DOHH2 (cell line): ENCODE measurements around the gene RNF144A.

Experiments used
- H3F3A ChIP-seq: fragments of 200-600 bp; sonication (generic), shearing (Covaris generic); 2 replicates; pipeline ENCODE4 v1.6.0; 2016; ENCODE audit warnings: antibody characterized with exemption, mild to moderate bottlenecking; ENCODE audit not compliant: control insufficient read depth, insufficient read depth
- H3K27ac ChIP-seq: fragments of 200-600 bp; sonication (generic); 2 replicates; pipeline ENCODE4 v1.5.1; 2014; ENCODE audit warnings: low read depth, mild to moderate bottlenecking, low read length, moderate library complexity
- H3K27me3 ChIP-seq: fragments of 200-600 bp; sonication (generic); 2 replicates; pipeline ENCODE4 v1.6.1; 2014; ENCODE audit warnings: mild to moderate bottlenecking, low read length, mixed read lengths; ENCODE audit not compliant: control insufficient read depth
- H3K36me3 ChIP-seq: fragments of 200-600 bp; sonication (generic); 2 replicates; pipeline ENCODE4 v1.6.1; 2014; ENCODE audit warnings: mild to moderate bottlenecking, low read length, moderate library complexity, mixed read lengths; ENCODE audit not compliant: control insufficient read depth
- H3K4me1 ChIP-seq: fragments of 200-600 bp; sonication (generic); 2 replicates; pipeline ENCODE4 v1.6.1; 2014; ENCODE audit warnings: mild to moderate bottlenecking, low read length, mixed read lengths; ENCODE audit not compliant: control insufficient read depth
- H3K4me2 ChIP-seq: fragments of 200-600 bp; sonication (generic); 2 replicates; pipeline ENCODE4 v1.6.0; 2014; ENCODE audit warnings: mild to moderate bottlenecking, low read length, moderate library complexity
- H3K4me3 ChIP-seq: fragments of 200-600 bp; sonication (generic); 2 replicates; pipeline ENCODE4 v1.5.1; 2014; ENCODE audit warnings: mild to moderate bottlenecking, low read length, mixed read lengths
- H3K79me2 ChIP-seq: fragments of 200-600 bp; sonication (generic); 2 replicates; pipeline ENCODE4 v1.6.1; 2014; ENCODE audit warnings: mild to moderate bottlenecking, low read length, mixed read lengths; ENCODE audit not compliant: control insufficient read depth
- H3K9me2 ChIP-seq: fragments of 200-600 bp; sonication (generic); replicated peaks from 2 replicates; pipeline ENCODE4 v1.6.1; 2014; ENCODE audit warnings: mild to moderate bottlenecking, low read length, mixed read lengths; ENCODE audit not compliant: control insufficient read depth
- H3K9me3 ChIP-seq: fragments of 200-600 bp; sonication (generic); 2 replicates; pipeline ENCODE4 v1.6.1; 2014; ENCODE audit warnings: antibody characterized with exemption, low read length, mixed read lengths; ENCODE audit not compliant: control insufficient read depth, insufficient read depth
- H4K20me1 ChIP-seq: fragments of 200-600 bp; sonication (generic); 2 replicates; pipeline ENCODE4 v1.6.0; 2014; ENCODE audit warnings: low read depth, mild to moderate bottlenecking, antibody characterized with exemption, low read length, moderate library complexity; ENCODE audit not compliant: control insufficient read depth, insufficient read depth
- CTCF ChIP-seq: fragments of 200-600 bp; sonication (generic); IDR thresholded peaks from one replicate; pipeline ENCODE4 v1.5.1; 2014; ENCODE audit warnings: antibody characterized with exemption, mild to moderate bottlenecking, low read depth, low read length; ENCODE audit not compliant: poor library complexity, severe bottlenecking
- EZH2phosphoT487 ChIP-seq: fragments of 200-600 bp; sonication (generic); IDR thresholded peaks from 2 replicates; pipeline ENCODE4 v1.6.1; 2017; ENCODE audit warnings: borderline replicate concordance, mild to moderate bottlenecking, antibody characterized with exemption, low read length, moderate library complexity, mixed read lengths

Gene RNF144A

GRCh38 chr2:6971502-6971901, 54.3 kb downstream of the RNF144A start:
- no peaks in the 10 kb centered on the region for H3K79me2 ChIP-seq
- TF ChIP-seq CTCF (no peak), EZH2phosphoT487 (no peak)
- no peaks in the 10 kb centered on the region for H3F3A ChIP-seq
- H3K27me3 ChIP-seq, result no peaks in the 10 kb centered on the region
- no peaks in the 10 kb centered on the region for H3K9me2 ChIP-seq
- H4K20me1 ChIP-seq, result no peaks in the 10 kb centered on the region
- no peak overlapping the region for H3K4me3 ChIP-seq
- H3K4me1 ChIP-seq, result no peaks in the 10 kb centered on the region
- no peaks in the 10 kb centered on the region for H3K36me3 ChIP-seq
- H3K27ac ChIP-seq, result no peak overlapping the region
- no peaks in the 10 kb centered on the region for H3K9me3 ChIP-seq
- H3K4me2 ChIP-seq, result no peak overlapping the region

GRCh38 chr2:6972067-6972710, 55.0 kb downstream of the RNF144A start:
- no peaks in the 10 kb centered on the region for H3F3A ChIP-seq
- H3K36me3 ChIP-seq, result no peaks in the 10 kb centered on the region
- H3K27me3 ChIP-seq, result no peaks in the 10 kb centered on the region
- no peak overlapping the region for H3K27ac ChIP-seq
- no peak overlapping the region for H3K4me2 ChIP-seq
- no peaks in the 10 kb centered on the region for H3K79me2 ChIP-seq
- no peak overlapping the region for H3K4me3 ChIP-seq
- H3K4me1 ChIP-seq, result no peaks in the 10 kb centered on the region
- no peak for TF ChIP-seq EZH2phosphoT487
- no peak for TF ChIP-seq CTCF
- no peaks in the 10 kb centered on the region for H3K9me2 ChIP-seq
- no peaks in the 10 kb centered on the region for H3K9me3 ChIP-seq
- no peaks in the 10 kb centered on the region for H4K20me1 ChIP-seq

- no peaks in the 10 kb centered on the region for H3K79me2 ChIP-seq
- no peaks in the 10 kb centered on the region for H4K20me1 ChIP-seq
- no peaks in the 10 kb centered on the region for H3K27me3 ChIP-seq
- no peaks in the 10 kb centered on the region for H3K9me2 ChIP-seq
- no peak overlapping the region for H3K4me3 ChIP-seq
- H3K36me3 ChIP-seq, result no peaks in the 10 kb centered on the region
- no peaks in the 10 kb centered on the region for H3K9me3 ChIP-seq
- no peak overlapping the region for H3K27ac ChIP-seq
- H3K4me2 ChIP-seq, result no peak overlapping the region
- H3K4me1 ChIP-seq, result no peaks in the 10 kb centered on the region
- no peaks in the 10 kb centered on the region for H3F3A ChIP-seq
- no peak for TF ChIP-seq CTCF
- no peak for TF ChIP-seq EZH2phosphoT487
Measured at GRCh38 chr2:6973895-6974545, 56.8 kb downstream of the RNF144A start.
